IPS-20b (cell line): ENCODE measurements around the gene UBE2V1.
"Not testable (repeated sequence)": the region's sequence is repeated elsewhere in the genome, so short reads cannot be mapped to it uniquely, and the experiment has no call there.

Source experiments
- H3K27ac ChIP-seq: one replicate; pipeline ENCODE4 v1.5.1; 2013; ENCODE audit warnings: low read length
- H3K27me3 ChIP-seq: 2 replicates; pipeline ENCODE4 v1.6.1; 2013; ENCODE audit warnings: mild to moderate bottlenecking, low read length, inconsistent platforms; ENCODE audit not compliant: insufficient read depth
- H3K36me3 ChIP-seq: 2 replicates; pipeline ENCODE4 v1.6.1; 2013; ENCODE audit warnings: low read depth, mild to moderate bottlenecking, inconsistent platforms, low read length, moderate library complexity; ENCODE audit not compliant: insufficient read depth
- H3K4me1 ChIP-seq: 2 replicates; pipeline ENCODE4 v1.6.1; 2013; ENCODE audit warnings: mild to moderate bottlenecking, control low read depth, inconsistent platforms, low read length, moderate library complexity; ENCODE audit not compliant: insufficient read depth
- H3K4me3 ChIP-seq: 2 replicates; pipeline ENCODE4 v1.5.1; 2013; ENCODE audit warnings: mild to moderate bottlenecking, low read length, inconsistent platforms
- H3K9ac ChIP-seq: 2 replicates; pipeline ENCODE4 v1.6.1; 2013; ENCODE audit warnings: low read depth, mild to moderate bottlenecking, inconsistent platforms, low read length, moderate library complexity
- H3K9me3 ChIP-seq: 2 replicates; pipeline ENCODE4 v1.6.1; 2013; ENCODE audit warnings: mild to moderate bottlenecking, low read depth, low read length, inconsistent platforms; ENCODE audit not compliant: insufficient read depth

UBE2V1 gene

DNA sequence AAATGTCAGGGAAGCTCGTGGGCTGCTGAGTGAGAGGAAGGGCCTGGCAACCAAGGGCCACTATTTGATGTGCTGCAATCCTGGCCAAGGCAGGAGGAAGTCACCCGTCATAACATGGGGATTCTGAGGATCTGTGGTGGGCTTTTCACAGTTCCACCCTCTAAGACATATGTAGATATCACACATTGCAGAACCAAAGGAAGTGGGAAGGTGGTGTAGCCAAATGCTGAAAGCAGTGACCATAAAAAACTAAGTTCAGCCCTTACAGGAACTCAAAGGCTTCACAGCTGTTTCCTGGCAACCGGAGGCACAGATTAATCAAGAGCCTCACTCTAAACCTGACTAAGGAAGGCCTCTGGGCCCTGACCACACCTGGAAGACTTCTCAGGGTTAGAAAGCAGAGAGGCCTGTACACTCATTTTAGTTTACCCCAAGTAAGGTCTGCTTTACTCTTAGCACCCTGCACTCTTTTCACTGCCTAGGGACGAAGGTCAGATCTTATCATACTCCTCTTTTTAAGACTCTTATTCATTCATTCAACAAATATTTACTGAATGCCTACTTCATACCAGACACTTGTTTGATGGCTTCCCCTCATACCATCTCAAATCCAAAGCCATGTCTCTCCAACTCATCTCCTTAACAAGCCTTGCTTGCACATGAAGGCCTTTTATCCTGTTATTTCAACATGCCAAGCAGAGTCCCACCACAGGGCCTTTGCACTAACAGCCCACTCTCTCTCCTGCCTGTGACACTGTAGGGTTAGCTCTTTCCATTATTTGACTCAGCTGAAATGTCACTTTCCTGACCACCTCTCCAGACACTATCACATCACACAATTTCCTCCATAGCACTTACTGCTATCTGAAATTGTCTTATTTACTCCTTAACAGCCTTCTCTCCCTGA is 2.6 kb downstream of the UBE2V1 start:
- Histone ChIP-seq H3K4me3 (no peak overlapping the region), H3K27me3 (no peaks in the 10 kb centered on the region), H3K36me3 (peaks cover 23% of the 10 kb centered on the region; the same call in 1 of the 2 replicates), H3K9me3 (no peaks in the 10 kb centered on the region), H3K9ac (no peak overlapping the region), H3K4me1 (peaks cover 20% of the 10 kb centered on the region), H3K27ac (no peak overlapping the region)

- no peaks in the 10 kb centered on the region for H3K9me3 ChIP-seq
Measured at GRCh38 chr20:50108556-50109235, 4.3 kb downstream of the UBE2V1 start.

GRCh38 chr20:50107796-50108331 is 5.1 kb downstream of the UBE2V1 start:
- Histone ChIP-seq H3K27ac (no peak overlapping the region), H3K9me3 (no peaks in the 10 kb centered on the region), H3K9ac (no peak overlapping the region), H3K4me1 (peaks cover 20% of the 10 kb centered on the region), H3K36me3 (peaks cover 23% of the 10 kb centered on the region; the same call in 1 of the 2 replicates), H3K27me3 (no peaks in the 10 kb centered on the region), H3K4me3 (no peak overlapping the region)

More at GRCh38 chr20:50108556-50109235, 4.3 kb downstream of the UBE2V1 start:
- H3K27me3 ChIP-seq: no peaks in the 10 kb centered on the region
- H3K4me1 ChIP-seq: peaks cover 20% of the 10 kb centered on the region
- no peak overlapping the region for H3K9ac ChIP-seq
- H3K27ac ChIP-seq: no peak overlapping the region
- no peak overlapping the region for H3K4me3 ChIP-seq
- peaks cover 23% of the 10 kb centered on the region; the same call in 1 of the 2 replicates for H3K36me3 ChIP-seq

DNA sequence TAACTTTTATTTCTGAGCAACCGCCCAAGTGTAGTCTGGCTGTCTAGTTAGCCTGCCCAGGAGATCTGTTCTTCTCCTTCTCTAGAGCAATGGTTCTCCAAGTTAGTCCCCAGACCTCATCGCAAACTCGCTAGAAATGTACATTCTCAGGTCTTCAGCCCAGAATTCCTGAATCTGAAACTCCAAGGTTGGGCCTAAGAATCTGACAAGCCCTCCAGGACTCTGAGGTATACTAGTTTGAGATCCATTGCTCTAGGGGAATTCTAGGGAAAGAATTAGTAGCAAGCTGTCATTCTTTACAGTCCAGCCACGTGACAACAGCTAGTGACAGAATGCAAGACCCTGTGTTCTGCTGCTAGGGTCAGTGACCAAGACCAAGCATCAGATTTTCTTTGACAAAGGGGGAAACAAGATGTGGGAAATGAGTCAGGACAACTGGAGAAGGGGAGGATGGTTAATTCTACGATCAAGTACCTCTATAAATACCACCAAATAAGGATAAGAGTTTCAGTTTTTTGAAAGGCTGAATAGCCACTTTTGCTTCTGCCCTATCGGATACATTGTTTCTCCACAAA is 5.8 kb downstream of the UBE2V1 start:
- Histone ChIP-seq H3K4me1 (peaks cover 20% of the 10 kb centered on the region), H3K4me3 (no peak overlapping the region), H3K9ac (no peak overlapping the region), H3K27ac (no peak overlapping the region), H3K9me3 (no peaks in the 10 kb centered on the region), H3K36me3 (peaks cover 23% of the 10 kb centered on the region; the same call in 1 of the 2 replicates), H3K27me3 (no peaks in the 10 kb centered on the region)

GRCh38 chr20:50106669-50107068 is 6.3 kb downstream of the UBE2V1 start:
- not testable (repeated sequence) for H3K27ac ChIP-seq, H3K9ac ChIP-seq, H3K9me3 ChIP-seq, H3K4me3 ChIP-seq, H3K27me3 ChIP-seq
- peaks cover 20% of the 10 kb centered on the region for H3K4me1 ChIP-seq
- H3K36me3 ChIP-seq: peaks cover 23% of the 10 kb centered on the region; the same call in 1 of the 2 replicates

GRCh38 chr20:50103464-50104107 is 9.4 kb downstream of the UBE2V1 start:
- not testable (repeated sequence) for H3K9me3 ChIP-seq, H3K4me3 ChIP-seq, H3K27me3 ChIP-seq, H3K27ac ChIP-seq, H3K9ac ChIP-seq
- Histone ChIP-seq H3K36me3 (peaks cover 16% of the 10 kb centered on the region; the same call in 1 of the 2 replicates), H3K4me1 (peaks cover 15% of the 10 kb centered on the region)

DNA sequence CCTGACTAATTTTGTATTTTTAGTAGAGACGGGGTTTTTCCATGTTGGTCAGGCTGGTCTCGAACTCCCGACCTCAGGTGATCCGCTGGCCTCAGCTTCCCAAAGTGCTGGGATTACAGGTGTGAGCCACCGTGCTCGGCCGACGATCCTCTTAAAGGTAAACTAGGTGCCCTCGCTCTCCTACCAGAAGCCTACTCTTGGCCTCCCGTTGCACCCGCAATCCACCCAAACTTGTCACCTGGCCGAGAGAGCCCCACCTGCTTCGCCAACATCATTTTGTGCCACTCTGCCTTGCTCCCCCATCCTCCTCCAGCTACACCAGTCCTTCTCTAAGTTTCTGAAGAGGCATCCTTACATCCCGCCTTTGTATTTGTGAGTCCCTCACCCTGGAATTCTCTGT is 10.4 kb downstream of the UBE2V1 start:
- H3K27ac ChIP-seq, H3K27me3 ChIP-seq, H3K4me3 ChIP-seq, H3K9me3 ChIP-seq, H3K9ac ChIP-seq: not testable (repeated sequence)
- Histone ChIP-seq H3K4me1 (peaks cover 14% of the 10 kb centered on the region), H3K36me3 (peaks cover 13% of the 10 kb centered on the region)

- no peak overlapping the region for H3K27ac ChIP-seq
- no peaks in the 10 kb centered on the region for H3K9me3 ChIP-seq
- no peak overlapping the region for H3K9ac ChIP-seq
- peaks cover 13% of the 10 kb centered on the region for H3K36me3 ChIP-seq
- no peaks in the 10 kb centered on the region for H3K27me3 ChIP-seq
- H3K4me1 ChIP-seq: peaks cover 14% of the 10 kb centered on the region
- no peak overlapping the region for H3K4me3 ChIP-seq
Measured at GRCh38 chr20:50101887-50102286, 11.1 kb downstream of the UBE2V1 start.

DNA sequence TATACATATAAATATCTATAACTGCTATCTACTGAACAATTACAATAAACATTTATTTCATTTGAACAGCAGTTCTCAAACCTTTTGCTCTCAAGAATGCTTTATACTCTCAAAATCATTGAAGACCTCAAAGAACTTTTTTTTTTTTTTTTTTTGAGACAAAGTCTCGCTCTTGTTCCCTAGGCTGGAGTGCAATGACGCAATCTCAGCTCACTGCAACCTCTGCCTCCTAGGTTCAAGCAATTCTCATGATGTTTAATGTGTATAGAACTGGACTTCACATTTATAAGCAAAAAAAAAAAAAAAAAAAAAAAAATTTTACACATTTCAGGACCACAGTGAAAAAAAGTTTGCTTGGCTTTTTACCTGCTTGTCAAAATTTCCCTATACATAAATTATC is 11.7 kb downstream of the UBE2V1 start:
- H3K27me3 ChIP-seq: no peaks in the 10 kb centered on the region
- H3K9me3 ChIP-seq: no peaks in the 10 kb centered on the region
- H3K4me3 ChIP-seq: no peak overlapping the region
- H3K36me3 ChIP-seq: peaks cover 19% of the 10 kb centered on the region
- H3K27ac ChIP-seq: no peak overlapping the region
- no peak overlapping the region for H3K9ac ChIP-seq
- peaks cover 14% of the 10 kb centered on the region for H3K4me1 ChIP-seq

- H3K27ac ChIP-seq: no peak overlapping the region
- H3K36me3 ChIP-seq: peaks cover 26% of the 10 kb centered on the region
- H3K4me3 ChIP-seq: no peak overlapping the region
- no peaks in the 10 kb centered on the region for H3K9me3 ChIP-seq
- no peaks in the 10 kb centered on the region for H3K27me3 ChIP-seq
- H3K9ac ChIP-seq: no peak overlapping the region
- peaks cover 14% of the 10 kb centered on the region for H3K4me1 ChIP-seq
Measured at GRCh38 chr20:50100552-50100951, 12.4 kb downstream of the UBE2V1 start.

- H3K27ac ChIP-seq: no peak overlapping the region
- H3K27me3 ChIP-seq: no peaks in the 10 kb centered on the region
- H3K4me1 ChIP-seq: peaks cover 14% of the 10 kb centered on the region
- no peak overlapping the region for H3K9ac ChIP-seq
- 0 out of 2 replicates have a peak overlapping the region, but pooled peaks have one; percentile 3 for H3K4me3 ChIP-seq
- peaks cover 36% of the 10 kb centered on the region for H3K36me3 ChIP-seq
- H3K9me3 ChIP-seq: no peaks in the 10 kb centered on the region
Measured at GRCh38 chr20:50099565-50099991, 13.4 kb downstream of the UBE2V1 start.
